Measurements from ENCODE around the gene RBFOX1.

Gene RBFOX1

GRCh38 chr16:7443648-7444365 is 111.2 kb downstream of the RBFOX1 start:
- no peaks in the 10 kb centered on the region for H3K27me3 ChIP-seq (ENCODE audit: insufficient read depth, low read length, poor library complexity, severe bottlenecking)
- no peak for TF ChIP-seq EZH2phosphoT487 (IDR thresholded peaks at IDR 0.05; ENCODE audit: borderline replicate concordance)
- TF ChIP-seq, protein P1, sequence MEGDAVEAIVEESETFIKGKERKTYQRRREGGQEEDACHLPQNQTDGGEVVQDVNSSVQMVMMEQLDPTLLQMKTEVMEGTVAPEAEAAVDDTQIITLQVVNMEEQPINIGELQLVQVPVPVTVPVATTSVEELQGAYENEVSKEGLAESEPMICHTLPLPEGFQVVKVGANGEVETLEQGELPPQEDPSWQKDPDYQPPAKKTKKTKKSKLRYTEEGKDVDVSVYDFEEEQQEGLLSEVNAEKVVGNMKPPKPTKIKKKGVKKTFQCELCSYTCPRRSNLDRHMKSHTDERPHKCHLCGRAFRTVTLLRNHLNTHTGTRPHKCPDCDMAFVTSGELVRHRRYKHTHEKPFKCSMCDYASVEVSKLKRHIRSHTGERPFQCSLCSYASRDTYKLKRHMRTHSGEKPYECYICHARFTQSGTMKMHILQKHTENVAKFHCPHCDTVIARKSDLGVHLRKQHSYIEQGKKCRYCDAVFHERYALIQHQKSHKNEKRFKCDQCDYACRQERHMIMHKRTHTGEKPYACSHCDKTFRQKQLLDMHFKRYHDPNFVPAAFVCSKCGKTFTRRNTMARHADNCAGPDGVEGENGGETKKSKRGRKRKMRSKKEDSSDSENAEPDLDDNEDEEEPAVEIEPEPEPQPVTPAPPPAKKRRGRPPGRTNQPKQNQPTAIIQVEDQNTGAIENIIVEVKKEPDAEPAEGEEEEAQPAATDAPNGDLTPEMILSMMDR (conservative IDR thresholded peaks at IDR 0.05; ENCODE audit: low read length), result no peak
- H3K9me3 ChIP-seq (ENCODE audit: insufficient read depth, low read depth, low read length), result no peaks in the 10 kb centered on the region
- no peaks in the 10 kb centered on the region for H3F3A ChIP-seq (ENCODE audit: low read depth)
- no peak overlapping the region for H2AFZ ChIP-seq (ENCODE audit: low read length)
- no peaks in the 10 kb centered on the region for H3K36me3 ChIP-seq (ENCODE audit: insufficient read depth, low read length)
- no peaks in the 10 kb centered on the region for H3K9me2 ChIP-seq (replicated peaks; ENCODE audit: low read depth, low read length)
- no peak overlapping the region for H3K4me3 ChIP-seq (ENCODE audit: low read length, poor library complexity, severe bottlenecking)
- no peaks in the 10 kb centered on the region for H4K20me1 ChIP-seq (ENCODE audit: insufficient read depth, low read length, poor library complexity, severe bottlenecking)
- H3K79me2 ChIP-seq (ENCODE audit: insufficient read depth, low read length), result no peaks in the 10 kb centered on the region
- H3K4me2 ChIP-seq (ENCODE audit: low read depth, low read length, poor library complexity, severe bottlenecking), result no peak overlapping the region
- H3K4me1 ChIP-seq (ENCODE audit: insufficient read depth, low read length, poor library complexity, severe bottlenecking), result no peaks in the 10 kb centered on the region
- H3K9ac ChIP-seq (ENCODE audit: low read depth, low read length, poor library complexity, severe bottlenecking), result no peak overlapping the region

- Histone ChIP-seq H3K4me2 (ENCODE audit: low read depth, low read length, poor library complexity, severe bottlenecking) (no peak overlapping the region), H3K36me3 (ENCODE audit: insufficient read depth, low read length) (no peaks in the 10 kb centered on the region)
- TF ChIP-seq, protein P1 (conservative IDR thresholded peaks at IDR 0.05; ENCODE audit: low read length), result no peak
- TF ChIP-seq EZH2phosphoT487 (IDR thresholded peaks at IDR 0.05; ENCODE audit: borderline replicate concordance), result no peak
Observed at GRCh38 chr16:7449306-7449705, 116.7 kb downstream of the RBFOX1 start.

DNA sequence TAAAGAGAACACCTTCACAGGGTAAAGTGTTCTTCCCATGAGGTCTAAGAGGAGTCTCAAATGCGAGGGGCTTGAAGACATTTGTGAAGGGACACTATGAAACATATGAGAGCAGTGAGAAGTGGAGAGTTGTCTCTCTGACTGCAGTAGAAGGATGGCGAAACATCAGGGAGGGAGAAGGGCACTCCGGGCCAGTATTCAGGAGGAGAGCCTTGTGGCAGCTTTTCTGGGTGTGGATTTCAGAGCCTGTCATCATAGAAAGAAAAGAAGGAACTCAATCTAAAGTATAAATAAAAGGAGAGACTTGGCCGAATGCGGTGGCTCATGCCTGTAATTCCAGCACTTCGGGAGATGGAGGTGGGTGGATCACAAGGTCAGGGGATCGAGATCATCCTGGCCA is 117.2 kb downstream of the RBFOX1 start:
- Histone ChIP-seq H4K20me1 (ENCODE audit: insufficient read depth, low read length, poor library complexity, severe bottlenecking) (no peaks in the 10 kb centered on the region), H3K36me3 (ENCODE audit: insufficient read depth, low read length) (no peaks in the 10 kb centered on the region), H3K9ac (ENCODE audit: low read depth, low read length, poor library complexity, severe bottlenecking) (no peak overlapping the region), H3K4me1 (ENCODE audit: insufficient read depth, low read length, poor library complexity, severe bottlenecking) (no peaks in the 10 kb centered on the region), H3K9me2 (replicated peaks; ENCODE audit: low read depth, low read length) (no peaks in the 10 kb centered on the region), H3F3A (ENCODE audit: low read depth) (no peaks in the 10 kb centered on the region), H3K4me3 (ENCODE audit: low read length, poor library complexity, severe bottlenecking) (no peak overlapping the region), H3K79me2 (ENCODE audit: insufficient read depth, low read length) (no peaks in the 10 kb centered on the region), H3K4me2 (ENCODE audit: low read depth, low read length, poor library complexity, severe bottlenecking) (no peak overlapping the region), H3K27me3 (ENCODE audit: insufficient read depth, low read length, poor library complexity, severe bottlenecking) (no peaks in the 10 kb centered on the region), H3K9me3 (ENCODE audit: insufficient read depth, low read depth, low read length) (no peaks in the 10 kb centered on the region), H2AFZ (ENCODE audit: low read length) (no peak overlapping the region)
- TF ChIP-seq EZH2phosphoT487 (IDR thresholded peaks at IDR 0.05; ENCODE audit: borderline replicate concordance), result no peak
- TF ChIP-seq, protein P1 (conservative IDR thresholded peaks at IDR 0.05; ENCODE audit: low read length), result no peak

More at GRCh38 chr16:7449306-7449705, 116.7 kb downstream of the RBFOX1 start:
- no peaks in the 10 kb centered on the region for H4K20me1 ChIP-seq (ENCODE audit: insufficient read depth, low read length, poor library complexity, severe bottlenecking)
- H3K79me2 ChIP-seq (ENCODE audit: insufficient read depth, low read length), result no peaks in the 10 kb centered on the region
- H3K4me3 ChIP-seq (ENCODE audit: low read length, poor library complexity, severe bottlenecking), result no peak overlapping the region
- no peak overlapping the region for H2AFZ ChIP-seq (ENCODE audit: low read length)
- no peak overlapping the region for H3K9ac ChIP-seq (ENCODE audit: low read depth, low read length, poor library complexity, severe bottlenecking)
- H3K27me3 ChIP-seq (ENCODE audit: insufficient read depth, low read length, poor library complexity, severe bottlenecking), result no peaks in the 10 kb centered on the region
- no peaks in the 10 kb centered on the region for H3F3A ChIP-seq (ENCODE audit: low read depth)
- H3K9me2 ChIP-seq (replicated peaks; ENCODE audit: low read depth, low read length), result no peaks in the 10 kb centered on the region
- no peaks in the 10 kb centered on the region for H3K9me3 ChIP-seq (ENCODE audit: insufficient read depth, low read depth, low read length)
- no peaks in the 10 kb centered on the region for H3K4me1 ChIP-seq (ENCODE audit: insufficient read depth, low read length, poor library complexity, severe bottlenecking)
